Right hindlimb (tissue), 1 donor: ENCODE measurements around the gene HMGCS2.
"Not testable (repeated sequence)": the region's sequence is repeated elsewhere in the genome, so short reads cannot be mapped to it uniquely, and the experiment has no call there.

Source experiments
- DNase-seq: peaks from one replicate; pipeline ENCODE4 v3.0.0-alpha.2; 2018

Gene HMGCS2

GRCh38 chr1:119725626-119726025 lies 43.1 kb downstream of the HMGCS2 start:
- no peak for DNase-seq

- DNase-seq, result no peak
Measured at GRCh38 chr1:119724611-119725218, 44.0 kb downstream of the HMGCS2 start.

GRCh38 chr1:119721896-119722295 lies 46.8 kb downstream of the HMGCS2 start:
- no peak for DNase-seq

- DNase-seq, result no peak
Measured at GRCh38 chr1:119720866-119721440, 47.8 kb downstream of the HMGCS2 start.

- DNase-seq, result no peak
Measured at GRCh38 chr1:119718972-119719371, 49.7 kb downstream of the HMGCS2 start.

- DNase-seq, result no peak
Measured at GRCh38 chr1:119718409-119718808, 50.3 kb downstream of the HMGCS2 start.

GRCh38 chr1:119715542-119715941 lies 53.2 kb downstream of the HMGCS2 start:
- peak; percentile 44 for DNase-seq

- DNase-seq, result no peak
Measured at GRCh38 chr1:119714583-119714982, 54.1 kb downstream of the HMGCS2 start.

- DNase-seq, result peak; percentile 62
Measured at GRCh38 chr1:119713749-119714456, 54.8 kb downstream of the HMGCS2 start.

- peak; percentile 57 for DNase-seq
Measured at GRCh38 chr1:119713039-119713748, 55.5 kb downstream of the HMGCS2 start.

GRCh38 chr1:119712342-119713038 lies 56.2 kb downstream of the HMGCS2 start:
- peak; percentile 95 for DNase-seq

GRCh38 chr1:119711804-119712341 lies 56.8 kb downstream of the HMGCS2 start, which contains the start of gene PHGDH:
Gene PHGDH (plus strand): TSS chr1:119711934. CDS start chr1:119712023, 89 bp downstream.
- peak; percentile 89 for DNase-seq

GRCh38 chr1:119711356-119711803 lies 57.3 kb downstream of the HMGCS2 start:
- DNase-seq, result not testable (repeated sequence)

GRCh38 chr1:119706599-119706998 lies 62.1 kb downstream of the HMGCS2 start:
- not testable (repeated sequence) for DNase-seq

- no peak for DNase-seq
Measured at GRCh38 chr1:119703666-119704450, 64.8 kb downstream of the HMGCS2 start.

- no peak for DNase-seq
Measured at GRCh38 chr1:119702384-119702783, 66.3 kb downstream of the HMGCS2 start.

- DNase-seq, result no peak
Measured at GRCh38 chr1:119701659-119702058, 67.0 kb downstream of the HMGCS2 start.

- DNase-seq, result no peak
Measured at GRCh38 chr1:119700326-119700725, 68.4 kb downstream of the HMGCS2 start.
